Neural cell (in vitro differentiated cells): ENCODE results near the gene RNF212. TPM values are rescaled to one million over a fixed set of nuclear protein-coding genes. Genes with fewer than 3 reads are reported as not detected.

ENCODE experiments used
- H2AFZ ChIP-seq: fragments of 200-600, 300-800 bp; sonication (generic), shearing (Covaris generic); 2 replicates; pipeline ENCODE4 v1.6.0; 2014; ENCODE audit warnings: low read depth, mild to moderate bottlenecking, antibody characterized with exemption, low read length, moderate library complexity
- H3F3A ChIP-seq: fragments of 200-600 bp; shearing (Covaris generic); 2 replicates; pipeline ENCODE4 v1.6.1; 2016; ENCODE audit warnings: mild to moderate bottlenecking, moderate library complexity, mixed read lengths, antibody characterized with exemption, low read length; ENCODE audit not compliant: insufficient read depth, poor library complexity, severe bottlenecking
- H3K27ac ChIP-seq: fragments of 200-600, 300-800 bp; sonication (generic), shearing (Covaris generic); 2 replicates; pipeline ENCODE4 v1.5.1; 2014; ENCODE audit warnings: mild to moderate bottlenecking, low read length, moderate library complexity
- H3K27me3 ChIP-seq: fragments of 300-800, 200-600 bp; sonication (generic), shearing (Covaris generic); 2 replicates; pipeline ENCODE4 v1.6.0; 2014; ENCODE audit warnings: mild to moderate bottlenecking, low read depth, low read length, moderate library complexity; ENCODE audit not compliant: insufficient read depth
- H3K36me3 ChIP-seq: fragments of 300-800, 200-600 bp; sonication (generic), shearing (Covaris generic); 2 replicates; pipeline ENCODE4 v1.5.1; 2014; ENCODE audit warnings: mild to moderate bottlenecking, antibody characterized with exemption, low read length, moderate library complexity; ENCODE audit not compliant: insufficient read depth
- H3K4me2 ChIP-seq: fragments of 300-800, 200-600 bp; sonication (generic), shearing (Covaris generic); 2 replicates; pipeline ENCODE4 v1.6.0; 2014; ENCODE audit warnings: mild to moderate bottlenecking, low read length
- H3K4me3 ChIP-seq: fragments of 300-800, 200-600 bp; sonication (generic), shearing (Covaris generic); 2 replicates; pipeline ENCODE4 v1.5.1; 2014; ENCODE audit warnings: mild to moderate bottlenecking, low read length, moderate library complexity
- H3K79me2 ChIP-seq: fragments of 200-600 bp; shearing (Covaris generic); replicated peaks from 2 replicates; pipeline ENCODE4 v1.6.0; 2014; ENCODE audit warnings: mild to moderate bottlenecking, low read length, moderate library complexity; ENCODE audit not compliant: insufficient read depth
- H3K9ac ChIP-seq: fragments of 300-800, 200-600 bp; sonication (generic), shearing (Covaris generic); 2 replicates; pipeline ENCODE4 v1.6.1; 2016; ENCODE audit warnings: mild to moderate bottlenecking, low read length, mixed read lengths
- H3K9me2 ChIP-seq: fragments of 200-600 bp; shearing (Covaris generic); 2 replicates; pipeline ENCODE4 v1.6.1; 2016; ENCODE audit warnings: mild to moderate bottlenecking, low read length, mixed read lengths; ENCODE audit not compliant: insufficient read depth
- H3K9me3 ChIP-seq: fragments of 200-600, 300-800 bp; sonication (generic), shearing (Covaris generic); 2 replicates; pipeline ENCODE4 v1.6.1; 2016; ENCODE audit warnings: mild to moderate bottlenecking, mixed run types, low read length, moderate library complexity, mixed read lengths
- H4K20me1 ChIP-seq: fragments of 200-600 bp; shearing (Covaris generic); 2 replicates; pipeline ENCODE4 v1.6.1; 2016; ENCODE audit warnings: mild to moderate bottlenecking, mixed run types; ENCODE audit not compliant: insufficient read depth
- CTCF ChIP-seq: fragments of 450-650 bp; IDR thresholded peaks from 2 replicates; pipeline ENCODE4 v1.5.1; 2014; ENCODE audit warnings: antibody characterized with exemption, mild to moderate bottlenecking, moderate library complexity; ENCODE audit not compliant: poor library complexity, severe bottlenecking
- EP300 ChIP-seq: fragments of 450-650 bp; conservative IDR thresholded peaks from 2 replicates; pipeline ENCODE4 v1.6.1; 2014; ENCODE audit warnings: antibody characterized with exemption, mild to moderate bottlenecking, moderate library complexity; ENCODE audit not compliant: poor library complexity, severe bottlenecking
- EZH2 ChIP-seq: fragments of 200-600, 300-800 bp; shearing (Covaris generic), sonication (generic); IDR thresholded peaks from 2 replicates; pipeline ENCODE4 v1.6.1; 2014; ENCODE audit warnings: antibody characterized with exemption, low read length, borderline replicate concordance, mild to moderate bottlenecking; ENCODE audit not compliant: insufficient read depth, poor library complexity, severe bottlenecking
- MXI1 ChIP-seq: fragments of 450-650 bp; conservative IDR thresholded peaks from 2 replicates; pipeline ENCODE4 v1.6.1; 2014; ENCODE audit warnings: antibody characterized with exemption, mild to moderate bottlenecking; ENCODE audit not compliant: poor library complexity, severe bottlenecking
- POLR2AphosphoS5 ChIP-seq: IDR thresholded peaks from 2 replicates; pipeline ENCODE4 v1.6.1; 2012
- REST ChIP-seq: IDR thresholded peaks from 2 replicates; pipeline ENCODE4 v1.6.1; 2012; ENCODE audit warnings: borderline replicate concordance
- SMC3 ChIP-seq: fragments of 450-650 bp; conservative IDR thresholded peaks from 2 replicates; pipeline ENCODE4 v1.6.1; 2014; ENCODE audit warnings: antibody characterized with exemption, mild to moderate bottlenecking, moderate library complexity; ENCODE audit not compliant: poor library complexity
- polyA plus RNA-seq: library from polyadenylated mRNA; depleted of rRNA; stranded (reverse); fragments of >200 nt; gene quantifications from 2 replicates; pipeline ENCODE4 v1.2.3, GENCODE V29; 2014

The RNF212 gene
- polyA plus RNA-seq, 1 donor from 2014 or later = 1.5 TPM

- H3K79me2 ChIP-seq = no peaks in the 10 kb centered on the region
- no peak overlapping the region for H3K4me3 ChIP-seq
- H2AFZ ChIP-seq = no peak overlapping the region
- no peaks in the 10 kb centered on the region for H3K27me3 ChIP-seq
- no peaks in the 10 kb centered on the region for H3K9me3 ChIP-seq
- H3K9ac ChIP-seq = no peak overlapping the region
- TF ChIP-seq REST = no peak
- H3K9me2 ChIP-seq = no peaks in the 10 kb centered on the region
- no peaks in the 10 kb centered on the region for H3F3A ChIP-seq
- no peak overlapping the region for H3K27ac ChIP-seq
- H4K20me1 ChIP-seq = no peaks in the 10 kb centered on the region
- no peaks in the 10 kb centered on the region for H3K36me3 ChIP-seq
- H3K4me2 ChIP-seq = no peak overlapping the region
Measured at GRCh38 chr4:1075225-1075624, 38.1 kb downstream of the RNF212 start.

- no peak overlapping the region for H2AFZ ChIP-seq
- H3K4me3 ChIP-seq = no peak overlapping the region
- H3K36me3 ChIP-seq = no peaks in the 10 kb centered on the region
- H3K79me2 ChIP-seq = no peaks in the 10 kb centered on the region
- no peaks in the 10 kb centered on the region for H3K9me3 ChIP-seq
- no peaks in the 10 kb centered on the region for H3K9me2 ChIP-seq
- no peak overlapping the region for H3K4me2 ChIP-seq
- H4K20me1 ChIP-seq = no peaks in the 10 kb centered on the region
- H3K27ac ChIP-seq = no peak overlapping the region
- no peak for TF ChIP-seq POLR2AphosphoS5
- TF ChIP-seq SMC3 = no peak
- TF ChIP-seq EZH2 = no peak
- no peak for TF ChIP-seq CTCF
- TF ChIP-seq MXI1 = no peak
- no peak for TF ChIP-seq REST
- TF ChIP-seq EP300 = no peak
- H3F3A ChIP-seq = no peaks in the 10 kb centered on the region
- no peaks in the 10 kb centered on the region for H3K27me3 ChIP-seq
- H3K9ac ChIP-seq = no peak overlapping the region
Measured at GRCh38 chr4:1074077-1074476, 39.3 kb downstream of the RNF212 start.
